ENCODE data around the gene ERC1.
A peak's percentile ranks its signal among the peaks of the same experiment; 100 is the strongest.
"Not testable (repeated sequence)": the region's sequence is repeated elsewhere in the genome, so short reads cannot be mapped to it uniquely, and the experiment has no call there.

Gene ERC1

GRCh38 chr12:1130571-1130970 lies 139.5 kb downstream of the ERC1 start:
- no peak overlapping the region for H2AFZ ChIP-seq (ENCODE audit: low read depth)
- peak overlapping the region; percentile 88 for H3K27ac ChIP-seq
- H3K4me1 ChIP-seq (ENCODE audit: low read depth, poor library complexity, severe bottlenecking) = peaks cover 100% of the 10 kb centered on the region
- H4K20me1 ChIP-seq (ENCODE audit: insufficient read depth) = no peaks in the 10 kb centered on the region
- no peak overlapping the region for H3K4me3 ChIP-seq (IDR thresholded peaks at IDR 0.05; ENCODE audit: insufficient read depth, low read depth, low read length)
- no peak overlapping the region for H3K9ac ChIP-seq
- peaks cover 22% of the 10 kb centered on the region for H3K79me2 ChIP-seq (ENCODE audit: insufficient read depth, low read depth)
- no peaks in the 10 kb centered on the region for H3K36me3 ChIP-seq (ENCODE audit: insufficient read depth)
- peak overlapping the region; percentile 89 for H3K4me2 ChIP-seq
- H3K27me3 ChIP-seq (ENCODE audit: insufficient read depth, low read depth) = no peaks in the 10 kb centered on the region
- no peak for TF ChIP-seq CTCF (conservative IDR thresholded peaks at IDR 0.05; ENCODE audit: low read depth, low read length)

DNA sequence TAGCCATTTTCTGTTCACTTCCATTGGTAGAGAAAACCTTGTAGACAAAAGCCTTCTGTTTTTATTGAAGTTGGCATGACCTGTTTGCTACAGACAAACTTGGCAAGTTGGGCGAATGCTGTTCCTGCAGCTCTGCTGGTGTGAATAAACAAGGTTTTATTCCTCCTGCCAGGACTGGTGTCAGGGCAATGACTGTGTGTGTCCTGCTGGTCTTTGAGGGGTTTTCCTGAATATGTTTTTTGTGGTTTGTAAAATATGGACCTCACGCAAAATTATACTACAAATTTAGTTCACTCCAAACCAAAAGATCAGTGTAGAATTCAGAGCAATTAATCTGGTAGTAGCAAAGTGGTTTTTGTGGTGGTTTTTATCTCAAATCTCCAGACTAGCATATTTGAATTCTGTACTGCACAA lies 140.8 kb downstream of the ERC1 start:
- Histone ChIP-seq H3K27ac (peak overlapping the region; percentile 88), H2AFZ (ENCODE audit: low read depth) (no peak overlapping the region), H3K4me1 (ENCODE audit: low read depth, poor library complexity, severe bottlenecking) (peaks cover 96% of the 10 kb centered on the region), H3K36me3 (ENCODE audit: insufficient read depth) (no peaks in the 10 kb centered on the region), H3K4me2 (peak overlapping the region; percentile 89), H3K27me3 (ENCODE audit: insufficient read depth, low read depth) (no peaks in the 10 kb centered on the region), H3K79me2 (ENCODE audit: insufficient read depth, low read depth) (peaks cover 22% of the 10 kb centered on the region), H4K20me1 (ENCODE audit: insufficient read depth) (no peaks in the 10 kb centered on the region), H3K9ac (peak overlapping the region; percentile 17; the same call in 1 of the 2 replicates), H3K4me3 (IDR thresholded peaks at IDR 0.05; ENCODE audit: insufficient read depth, low read depth, low read length) (no peak overlapping the region)
- TF ChIP-seq CTCF (conservative IDR thresholded peaks at IDR 0.05; ENCODE audit: low read depth, low read length) = no peak

DNA sequence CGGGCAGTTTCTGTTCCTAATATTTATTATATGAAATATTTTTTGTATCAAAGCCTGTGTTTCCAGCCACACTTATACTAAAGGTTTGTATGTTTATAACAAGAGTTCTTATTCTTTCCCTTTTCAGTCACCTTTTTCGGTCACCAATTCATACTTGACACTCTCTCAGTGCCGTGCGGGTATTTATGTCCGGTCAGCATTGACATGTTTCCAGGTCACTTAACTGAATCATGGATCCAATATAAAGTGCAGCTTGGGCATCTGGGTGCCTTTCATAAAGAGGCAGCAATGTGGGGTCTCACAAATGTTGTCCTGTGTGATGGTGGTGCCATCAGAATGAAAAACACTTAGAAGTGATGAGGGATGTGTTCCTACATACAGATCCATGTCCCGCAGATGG lies 141.3 kb downstream of the ERC1 start:
- Histone ChIP-seq H3K4me2 (peak overlapping the region; percentile 89), H3K4me1 (ENCODE audit: low read depth, poor library complexity, severe bottlenecking) (peaks cover 92% of the 10 kb centered on the region), H3K4me3 (IDR thresholded peaks at IDR 0.05; ENCODE audit: insufficient read depth, low read depth, low read length) (no peak overlapping the region), H3K36me3 (ENCODE audit: insufficient read depth) (no peaks in the 10 kb centered on the region), H3K27ac (peak overlapping the region; percentile 88), H4K20me1 (ENCODE audit: insufficient read depth) (no peaks in the 10 kb centered on the region), H3K9ac (peak overlapping the region; percentile 17; the same call in 1 of the 2 replicates), H3K27me3 (ENCODE audit: insufficient read depth, low read depth) (no peaks in the 10 kb centered on the region), H2AFZ (ENCODE audit: low read depth) (no peak overlapping the region), H3K79me2 (ENCODE audit: insufficient read depth, low read depth) (peaks cover 22% of the 10 kb centered on the region)
- TF ChIP-seq CTCF (conservative IDR thresholded peaks at IDR 0.05; ENCODE audit: low read depth, low read length) = no peak

DNA sequence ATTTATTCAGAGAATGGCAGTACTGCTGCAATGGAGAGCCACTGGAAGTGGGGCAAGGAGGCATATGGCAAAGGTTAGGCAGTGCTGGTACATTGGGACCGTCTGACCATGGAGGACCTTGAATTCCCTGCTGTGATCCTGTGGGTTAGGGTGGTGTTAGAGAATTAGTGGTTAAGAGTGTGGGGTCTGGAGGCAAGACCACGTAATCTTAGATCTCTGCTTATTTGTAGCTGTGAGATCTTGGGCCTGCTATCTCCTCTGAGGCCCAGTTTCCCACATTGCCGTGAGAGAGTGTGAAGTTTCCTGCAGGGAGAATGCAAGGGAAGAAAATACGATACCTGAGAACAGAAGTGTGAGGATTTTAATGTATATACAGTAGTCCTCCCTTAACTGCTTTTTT lies 147.7 kb downstream of the ERC1 start:
- Histone ChIP-seq H2AFZ (ENCODE audit: low read depth) (no peak overlapping the region), H3K36me3 (ENCODE audit: insufficient read depth) (no peaks in the 10 kb centered on the region), H3K4me2 (no peak overlapping the region), H3K4me3 (IDR thresholded peaks at IDR 0.05; ENCODE audit: insufficient read depth, low read depth, low read length) (no peak overlapping the region), H3K4me1 (ENCODE audit: low read depth, poor library complexity, severe bottlenecking) (peaks cover 37% of the 10 kb centered on the region), H4K20me1 (ENCODE audit: insufficient read depth) (no peaks in the 10 kb centered on the region), H3K9ac (no peak overlapping the region), H3K79me2 (ENCODE audit: insufficient read depth, low read depth) (peaks cover 9% of the 10 kb centered on the region), H3K27me3 (ENCODE audit: insufficient read depth, low read depth) (no peaks in the 10 kb centered on the region), H3K27ac (no peak overlapping the region)
- no peak for TF ChIP-seq CTCF (conservative IDR thresholded peaks at IDR 0.05; ENCODE audit: low read depth, low read length)

DNA sequence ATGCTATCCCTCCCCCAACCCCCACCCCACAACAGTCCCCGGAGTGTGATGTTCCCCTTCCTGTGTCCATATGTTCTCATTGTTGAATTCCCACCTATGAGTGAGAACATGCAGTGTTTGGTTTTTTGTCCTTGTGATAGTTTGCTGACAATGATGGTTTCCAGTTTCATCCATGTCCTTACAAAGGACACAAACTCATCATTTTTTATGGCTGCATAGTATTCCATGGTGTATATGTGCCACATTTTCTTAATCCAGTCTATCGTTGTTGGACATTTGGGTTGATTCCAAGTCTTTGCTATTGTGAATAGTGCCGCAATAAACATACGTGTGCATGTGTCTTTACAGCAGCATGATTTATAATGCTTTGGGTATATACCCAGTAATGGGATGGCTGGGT lies 155.7 kb downstream of the ERC1 start:
- H2AFZ ChIP-seq (ENCODE audit: low read depth); H3K27ac ChIP-seq; H4K20me1 ChIP-seq (ENCODE audit: insufficient read depth); H3K4me2 ChIP-seq; H3K79me2 ChIP-seq (ENCODE audit: insufficient read depth, low read depth); H3K36me3 ChIP-seq (ENCODE audit: insufficient read depth); H3K4me3 ChIP-seq (IDR thresholded peaks at IDR 0.05; ENCODE audit: insufficient read depth, low read depth, low read length); H3K27me3 ChIP-seq (ENCODE audit: insufficient read depth, low read depth); H3K9ac ChIP-seq: not testable (repeated sequence)
- peaks cover 14% of the 10 kb centered on the region for H3K4me1 ChIP-seq (ENCODE audit: low read depth, poor library complexity, severe bottlenecking)
